HepG2 (cell line): ENCODE results near the gene IL18.

ENCODE experiments used
- CREB1 ChIP-seq, 2 experiments: fragments of 450-650 bp in 1 of 2; IDR thresholded peaks; 2 replicates each; pipeline ENCODE4 v1.6.1; 2016 to 2017; ENCODE audit warnings: control low read depth in 1 of 2, mild to moderate bottlenecking in 1 of 2, missing compliant biosample characterization in 1 of 2, missing genetic modification characterization in 1 of 2
- CREB3 ChIP-seq: sonication (generic); formaldehyde crosslinking; IDR thresholded peaks from 2 replicates; pipeline ENCODE4 v1.5.0; 2020; ENCODE audit warnings: missing genetic modification reagents
- CTCF ChIP-seq: sonication (generic); formaldehyde crosslinking; IDR thresholded peaks from 2 replicates; pipeline ENCODE4 v1.5.0; 2020; ENCODE audit warnings: mild to moderate bottlenecking, missing genetic modification reagents, moderate library complexity
- FOXK2 ChIP-seq: fragments of 450-650 bp; IDR thresholded peaks from 2 replicates; pipeline ENCODE4 v1.6.1; 2016
- MTA3 ChIP-seq: sonication (generic); formaldehyde crosslinking; IDR thresholded peaks from 2 replicates; pipeline ENCODE4 v1.4.0; 2020; ENCODE audit warnings: missing genetic modification reagents
- POLR2AphosphoS5 ChIP-seq: IDR thresholded peaks from 2 replicates; pipeline ENCODE4 v1.6.1; 2012; ENCODE audit warnings: low read depth, low read length
- SMARCC2 ChIP-seq: fragments of 450-650 bp; IDR thresholded peaks from 2 replicates; pipeline ENCODE4 v1.6.1; 2017; ENCODE audit warnings: antibody characterized with exemption, mild to moderate bottlenecking
- SMARCE1 ChIP-seq: fragments of 450-650 bp; IDR thresholded peaks from 2 replicates; pipeline ENCODE4 v1.6.1; 2017; ENCODE audit warnings: borderline replicate concordance
- SMC3 ChIP-seq: IDR thresholded peaks from 2 replicates; pipeline ENCODE4 v1.6.1; 2011; ENCODE audit warnings: low read length, improper control_type of control experiment
- ZNF510 ChIP-seq: sonication (generic); formaldehyde crosslinking; IDR thresholded peaks from 2 replicates; pipeline ENCODE4 v1.4.0; 2020; ENCODE audit warnings: low read depth, mild to moderate bottlenecking, missing genetic modification reagents
- ZNF615 ChIP-seq: sonication (generic); formaldehyde crosslinking; IDR thresholded peaks from 2 replicates; pipeline ENCODE4 v1.5.0; 2020; ENCODE audit warnings: mild to moderate bottlenecking, missing genetic modification reagents, borderline replicate concordance
- ZNF780A ChIP-seq: sonication (generic); formaldehyde crosslinking; IDR thresholded peaks from 2 replicates; pipeline ENCODE4 v1.8.0; 2022; ENCODE audit warnings: mild to moderate bottlenecking, missing genetic modification reagents, moderate library complexity

- TF ChIP-seq ZNF510 (CRISPR knock-in tag) (no peak), SMARCC2 (no peak), CREB3 (CRISPR knock-in tag) (no peak), SMC3 (no peak), FOXK2 (no peak), CTCF (CRISPR knock-in tag) (no peak), MTA3 (CRISPR knock-in tag) (no peak), CREB1 (IDR thresholded peaks at IDR 0.05) (no peak), CREB1 (CRISPR knock-in tag; IDR thresholded peaks at IDR 0.05) (no peak), POLR2AphosphoS5 (no peak), ZNF780A (no peak), ZNF615 (CRISPR knock-in tag) (no peak), SMARCE1 (no peak)
Measured at GRCh38 chr11:112159098-112160065, 4.5 kb downstream of the IL18 start.
